ENCODE results near the gene GMFB. TPM values are rescaled to one million over a fixed set of nuclear protein-coding genes. Genes with fewer than 3 reads are reported as not detected.

Gene GMFB
- total RNA-seq, 6 experiments from 2014 or later = 13.8 to 36.3 (median 22.5) TPM

GRCh38 chr14:54490445-54491175 is 1.8 kb upstream of the GMFB start:
- TF ChIP-seq CTCF (IDR thresholded peaks at IDR 0.05) (no peak), POLR2A (IDR thresholded peaks at IDR 0.05) (no peak)
- 37% methylated on average over 3 of the region's 3 CpGs for WGBS (ENCODE audit: insufficient coverage, low coverage, low lambda C conversion rate, missing lambda C conversion rate)
- Histone ChIP-seq H3K4me3 (no peak overlapping the region), H3K4me1 (peaks cover 0 to 13% (median 5%) of the 10 kb centered on the region in 4 donors), H3K9me3 (no peaks in the 10 kb centered on the region), H3K36me3 (no peaks in the 10 kb centered on the region), H3K27me3 (no peaks in the 10 kb centered on the region), H3K27ac (no peak overlapping the region)
- intact Hi-C loops (cut with DNase I) = no loop called here
- no peak for ATAC-seq
- DNase-seq = no peak

- no peaks in the 10 kb centered on the region for H3K36me3 ChIP-seq
- WGBS (ENCODE audit: insufficient coverage, low coverage, low lambda C conversion rate, missing lambda C conversion rate) = 78% methylated on average over 2 of the region's 4 CpGs
- H3K27ac ChIP-seq = peak overlapping the region in 2 of 3 donors; percentile 87 to 98
- intact Hi-C loops (cut with DNase I) = no loop called here
- H3K4me3 ChIP-seq = peak overlapping the region in 1 of 3 donors; percentile 98
- no peaks in the 10 kb centered on the region for H3K9me3 ChIP-seq
- TF ChIP-seq CTCF (IDR thresholded peaks at IDR 0.05) (no peak), POLR2A (IDR thresholded peaks at IDR 0.05) (no peak)
- no peaks in the 10 kb centered on the region for H3K27me3 ChIP-seq
- peaks cover 0 to 13% (median 5%) of the 10 kb centered on the region in 4 donors for H3K4me1 ChIP-seq
- DNase-seq (no peak), ATAC-seq (no peak)
Observed at GRCh38 chr14:54489731-54490444, 1.1 kb upstream of the GMFB start.

GRCh38 chr14:54489318-54489683 is 521 bp upstream of the GMFB start:
- Histone ChIP-seq H3K4me3 (peak overlapping the region; percentile 86 to 98 (median 90)), H3K27ac (peak overlapping the region; percentile 73 to 98 (median 87)), H3K4me1 (peaks cover 0 to 13% (median 5%) of the 10 kb centered on the region in 4 donors), H3K36me3 (no peaks in the 10 kb centered on the region), H3K9me3 (no peaks in the 10 kb centered on the region), H3K27me3 (no peaks in the 10 kb centered on the region)
- ATAC-seq (peak in 1 of 4 donors; percentile 31), DNase-seq (no peak)
- 34% methylated on average over 5 of the region's 5 CpGs for WGBS (ENCODE audit: insufficient coverage, low coverage, low lambda C conversion rate, missing lambda C conversion rate)
- no peak for TF ChIP-seq POLR2A (IDR thresholded peaks at IDR 0.05)
- TF ChIP-seq CTCF (IDR thresholded peaks at IDR 0.05) = no peak
- intact Hi-C loops (cut with DNase I) = no loop called here

GRCh38 chr14:54488318-54488645 is 498 bp downstream of the GMFB start:
- Histone ChIP-seq H3K27ac (peak overlapping the region; percentile 73 to 98 (median 87)), H3K36me3 (no peaks in the 10 kb centered on the region), H3K4me3 (peak overlapping the region; percentile 86 to 98 (median 90)), H3K9me3 (no peaks in the 10 kb centered on the region), H3K27me3 (no peaks in the 10 kb centered on the region), H3K4me1 (peaks cover 0 to 19% (median 9%) of the 10 kb centered on the region in 4 donors)
- ATAC-seq (peak in 1 of 4 donors; percentile 6), DNase-seq (no peak)
- TF ChIP-seq CTCF (IDR thresholded peaks at IDR 0.05) (no peak), POLR2A (IDR thresholded peaks at IDR 0.05) (no peak)
- 0% methylated on average over 8 of the region's 9 CpGs for WGBS (ENCODE audit: insufficient coverage, low coverage, low lambda C conversion rate, missing lambda C conversion rate)
- intact Hi-C loops (cut with DNase I) = no loop called here

Measured in right lobe of liver (tissue), 6 donors.